RWPE2 (cell line): ENCODE measurements around the gene RBM4B.

Experiments used
- ATAC-seq: fragments of 200-7000 bp; cut with Tn5 transposase; 3 replicates; pipeline ENCODE4 v1.9.1; 2021; ENCODE audit warnings: low read depth
- DNase-seq: peaks from one replicate; pipeline ENCODE4 v3.0.0-alpha.2; 2020; ENCODE audit warnings: low spot score
- H3K27ac ChIP-seq: fragments of 450-650 bp; 2 replicates; pipeline ENCODE4 v1.5.1; 2017; ENCODE audit warnings: mild to moderate bottlenecking; ENCODE audit not compliant: poor library complexity, severe bottlenecking
- H3K27me3 ChIP-seq: fragments of 250-450 bp; sonication (Bioruptor Pico); 2 replicates; pipeline ENCODE4 v1.5.1; 2021; ENCODE audit warnings: mild to moderate bottlenecking, moderate library complexity; ENCODE audit not compliant: insufficient read depth, poor library complexity, severe bottlenecking
- H3K36me3 ChIP-seq: fragments of 250-450 bp; sonication (Bioruptor Pico); 2 replicates; pipeline ENCODE4 v1.5.1; 2020; ENCODE audit warnings: low read depth, mild to moderate bottlenecking, moderate library complexity
- H3K4me1 ChIP-seq: fragments of 250-450 bp; sonication (Bioruptor Pico); 2 replicates; pipeline ENCODE4 v1.5.1; 2021; ENCODE audit warnings: mild to moderate bottlenecking, moderate library complexity; ENCODE audit not compliant: insufficient read depth, poor library complexity, severe bottlenecking
- H3K4me3 ChIP-seq: fragments of 250-450 bp; sonication (Bioruptor Pico); 2 replicates; pipeline ENCODE4 v1.5.1; 2021; ENCODE audit warnings: mild to moderate bottlenecking, moderate library complexity; ENCODE audit not compliant: severe bottlenecking
- H3K9me3 ChIP-seq: fragments of 250-450 bp; sonication (Bioruptor Pico); 2 replicates; pipeline ENCODE4 v1.5.1; 2021; ENCODE audit warnings: mild to moderate bottlenecking, moderate library complexity; ENCODE audit not compliant: severe bottlenecking
- CTCF ChIP-seq: fragments of 450-650 bp; IDR thresholded peaks from one replicate; pipeline ENCODE4 v1.5.1; 2017; ENCODE audit warnings: mild to moderate bottlenecking, moderate library complexity; ENCODE audit not compliant: poor library complexity, severe bottlenecking

RBM4B gene

DNA sequence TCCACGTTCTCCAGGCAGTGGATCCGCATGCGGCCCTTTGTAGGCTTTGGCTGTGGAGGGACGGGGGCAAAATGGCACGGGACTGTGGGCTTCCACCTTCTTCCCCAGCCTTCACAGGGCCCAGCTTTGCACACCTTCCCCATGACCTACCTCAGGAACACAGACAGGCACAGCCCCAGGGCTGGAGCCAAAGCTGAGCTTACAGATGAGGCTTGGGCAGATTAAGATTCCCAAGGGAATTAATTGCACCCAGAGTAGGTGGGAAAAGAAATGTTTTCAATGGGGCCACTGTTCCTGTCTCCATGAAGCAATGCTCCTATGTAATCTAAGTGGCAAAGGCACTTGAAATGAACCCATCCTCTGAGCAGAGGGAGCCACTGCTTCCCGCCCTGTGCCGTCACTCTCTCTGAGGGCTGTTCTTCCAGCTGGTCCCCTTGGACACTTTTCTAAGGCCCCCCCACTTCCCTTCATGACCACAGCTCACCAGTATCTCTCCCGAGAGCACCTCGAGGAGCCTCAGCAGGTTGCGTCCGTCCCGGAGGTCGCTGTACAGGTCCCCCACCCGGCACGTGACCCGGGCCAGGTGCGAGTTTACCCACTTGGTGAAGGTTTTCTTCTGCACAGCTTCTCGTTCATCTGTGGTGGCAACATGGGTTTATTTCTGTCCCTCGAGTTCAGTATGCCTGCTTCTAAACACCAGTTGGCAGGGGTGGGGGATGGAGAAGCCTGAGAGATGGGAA lies 37.8 kb upstream of the RBM4B start:
- no peak for ATAC-seq

GRCh38 chr11:66713746-66714480 lies 36.2 kb upstream of the RBM4B start:
- Histone ChIP-seq H3K4me3 (no peak overlapping the region), H3K9me3 (no peaks in the 10 kb centered on the region), H3K4me1 (peaks cover 14% of the 10 kb centered on the region), H3K27ac (no peak overlapping the region), H3K36me3 (peaks cover 20% of the 10 kb centered on the region), H3K27me3 (no peaks in the 10 kb centered on the region)
- no peak for ATAC-seq
- no peak for DNase-seq
- TF ChIP-seq CTCF, result no peak

More for the DNA sequence above, 37.8 kb upstream of the RBM4B start:
- no peak for DNase-seq
- H3K27ac ChIP-seq, result no peak overlapping the region
- H3K9me3 ChIP-seq, result no peaks in the 10 kb centered on the region
- H3K27me3 ChIP-seq, result no peaks in the 10 kb centered on the region
- H3K4me3 ChIP-seq, result no peak overlapping the region
- H3K36me3 ChIP-seq, result peaks cover 12% of the 10 kb centered on the region
- no peak for TF ChIP-seq CTCF
- H3K4me1 ChIP-seq, result peaks cover 17% of the 10 kb centered on the region

DNA sequence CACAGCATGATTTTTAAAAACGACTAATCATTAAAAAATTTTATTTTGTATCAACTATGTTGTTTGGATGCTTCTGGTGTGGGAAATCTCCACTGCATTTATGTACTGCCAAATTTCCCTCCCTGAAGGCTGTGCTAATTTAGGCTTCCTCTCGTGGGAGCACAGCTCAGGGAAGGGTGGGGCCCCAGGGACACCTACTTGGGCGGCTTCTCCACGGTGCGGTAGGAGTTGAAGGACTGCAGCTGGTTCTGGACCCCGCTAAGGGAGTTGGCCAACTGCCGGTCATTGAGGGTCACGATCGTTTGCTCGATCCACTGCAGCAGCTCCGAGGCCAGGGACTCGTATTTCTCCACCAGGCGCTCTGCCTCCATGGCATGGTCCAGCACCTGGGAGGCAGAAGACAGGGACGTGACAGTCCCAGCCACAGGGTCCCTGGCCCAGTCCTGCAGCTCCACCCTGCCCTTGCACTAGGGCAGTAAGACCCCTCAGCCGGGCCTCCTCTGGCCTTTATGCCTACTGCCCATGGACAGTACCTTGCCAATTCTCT lies 32.8 kb upstream of the RBM4B start:
- TF ChIP-seq CTCF, result no peak
- Histone ChIP-seq H3K36me3 (peaks cover 26% of the 10 kb centered on the region), H3K27ac (no peak overlapping the region), H3K4me1 (peaks cover 9% of the 10 kb centered on the region), H3K27me3 (no peaks in the 10 kb centered on the region), H3K9me3 (no peaks in the 10 kb centered on the region), H3K4me3 (no peak overlapping the region)
- DNase-seq (no peak), ATAC-seq (no peak)

- H3K27ac ChIP-seq, result no peak overlapping the region
- DNase-seq (no peak), ATAC-seq (no peak)
- H3K9me3 ChIP-seq, result no peaks in the 10 kb centered on the region
- peaks cover 26% of the 10 kb centered on the region for H3K36me3 ChIP-seq
- H3K4me1 ChIP-seq, result peaks cover 9% of the 10 kb centered on the region
- TF ChIP-seq CTCF, result no peak
- no peak overlapping the region for H3K4me3 ChIP-seq
- H3K27me3 ChIP-seq, result no peaks in the 10 kb centered on the region
These were observed 31.0 kb upstream of the RBM4B start for GRCh38 chr11:66708701-66709100.
